NCI-H2029 treated with DMSO at 0.1 percent for 48 hours (cell line): ENCODE measurements around the gene PRR23E.

Source experiments
- DNase-seq: peaks from one replicate; lab custom pipeline; 2025; lab: John Stamatoyannopoulos, UW

Gene PRR23E

DNA sequence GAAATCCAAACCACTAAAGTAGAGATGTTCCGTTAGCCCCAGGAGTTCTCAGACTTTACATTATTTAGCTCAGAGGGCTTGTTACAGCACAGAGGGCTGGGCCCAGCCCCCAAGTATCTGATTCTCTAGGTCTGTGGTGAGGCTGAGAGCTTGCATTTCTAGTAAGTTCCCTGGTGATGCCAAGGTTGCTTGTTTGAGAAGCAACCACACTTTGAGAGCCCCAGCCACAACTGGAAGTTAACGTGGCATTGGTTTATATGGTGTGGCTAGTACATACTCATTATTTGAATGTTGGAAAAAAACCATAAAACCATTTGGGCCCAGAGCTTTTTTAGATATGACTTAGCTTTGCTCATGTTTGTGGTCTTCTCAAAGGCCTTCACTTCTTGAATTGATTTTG, 35.9 kb downstream of the PRR23E start:
- DNase-seq: no peak

DNA sequence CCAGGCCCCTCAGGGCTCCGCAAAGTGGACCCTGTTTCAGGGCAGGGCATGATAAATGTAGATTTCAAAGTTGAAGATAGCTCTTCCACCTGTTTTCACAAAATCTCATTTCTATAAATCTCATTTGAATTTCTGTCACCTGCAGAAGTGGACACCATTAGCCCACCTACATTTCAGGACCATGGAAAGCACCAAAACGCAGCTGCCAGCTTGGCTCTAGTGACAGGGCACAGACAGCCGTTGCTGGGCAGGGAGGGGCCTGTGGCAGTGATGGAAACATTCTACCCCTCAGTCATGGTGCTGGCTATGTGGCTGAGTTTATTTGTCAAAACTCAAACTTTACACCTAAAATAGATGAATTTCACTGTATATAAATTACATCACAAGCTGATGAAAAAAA, 40.4 kb downstream of the PRR23E start:
- no peak for DNase-seq

DNA sequence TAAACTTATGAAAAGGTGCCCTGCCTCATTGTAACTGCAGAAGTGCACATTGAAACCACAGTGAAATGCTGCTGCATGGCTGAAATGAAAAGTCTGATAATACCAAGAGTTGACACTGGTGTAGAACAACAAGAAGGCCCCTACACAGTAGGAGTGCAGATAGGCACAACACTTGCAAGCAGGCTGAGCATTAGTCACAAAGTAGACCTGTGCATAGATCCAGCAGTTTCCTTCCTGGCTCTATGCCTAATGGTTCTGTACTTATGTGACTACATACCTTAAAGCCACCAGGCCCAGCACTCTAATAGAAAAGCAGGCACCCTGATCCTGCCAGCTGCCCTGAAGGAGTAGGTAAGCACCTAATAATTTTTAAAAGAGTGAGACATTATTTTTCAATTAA, 41.8 kb downstream of the PRR23E start:
- no peak for DNase-seq

DNA sequence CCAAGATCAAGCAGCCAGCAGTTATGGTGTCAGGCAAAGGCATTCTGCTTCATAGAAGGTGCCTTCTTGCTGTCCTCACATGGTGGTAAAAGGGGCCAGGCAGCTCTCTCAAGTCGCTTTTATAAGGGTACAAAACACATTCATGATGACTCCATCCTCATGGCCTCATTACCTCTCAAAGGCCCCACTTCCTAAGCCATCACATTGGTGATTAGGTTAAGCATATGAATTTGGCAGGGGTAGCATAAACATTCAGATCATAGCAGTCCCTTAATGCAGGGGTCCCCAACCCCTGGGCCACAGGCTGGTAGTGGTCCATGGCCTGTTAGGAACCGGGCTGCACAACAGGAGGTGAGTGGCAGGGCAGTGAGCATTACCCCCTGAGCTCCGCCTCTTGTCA, 42.8 kb downstream of the PRR23E start:
- no peak for DNase-seq

DNA sequence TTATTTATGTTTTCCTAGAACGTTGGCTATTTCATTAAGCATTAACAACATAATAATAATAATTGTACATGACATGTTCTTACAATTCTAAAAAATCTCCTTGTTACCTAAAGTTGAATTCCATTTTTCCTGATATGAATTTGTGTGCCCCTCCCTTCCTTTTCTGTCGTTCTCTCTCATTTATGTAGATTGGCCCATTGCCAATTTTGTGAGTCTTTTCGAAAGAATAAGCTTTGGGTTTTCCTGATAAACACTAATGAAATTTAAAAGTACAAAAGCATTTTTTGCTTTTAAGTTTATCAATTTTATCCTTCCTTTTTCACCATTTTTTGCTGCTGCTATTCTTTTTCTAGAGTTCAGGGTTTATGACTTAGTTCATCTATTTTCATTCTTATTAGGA, 44.9 kb downstream of the PRR23E start:
- DNase-seq: no peak

GRCh38 chr3:127238602-127239001, 45.7 kb downstream of the PRR23E start:
- DNase-seq: no peak

- no peak for DNase-seq
These were observed 54.4 kb downstream of the PRR23E start for GRCh38 chr3:127247292-127247691.
